Skin of body (tissue), 2 donors: ENCODE results near the gene MACF1. TPM values are rescaled to one million over a fixed set of nuclear protein-coding genes. Genes with fewer than 3 reads are reported as not detected.

ENCODE experiments used
- DNase-seq: peaks from one replicate; lab custom pipeline; 2025; lab: John Stamatoyannopoulos, UW
- total RNA-seq: library from RNA; depleted of rRNA; stranded (reverse); fragments of >200 nt; gene quantifications from one replicate; pipeline ENCODE4 v1.2.3, GENCODE V29; 2014

MACF1 gene
- total RNA-seq, 1 donor from 2014 or later: 402 TPM

DNA sequence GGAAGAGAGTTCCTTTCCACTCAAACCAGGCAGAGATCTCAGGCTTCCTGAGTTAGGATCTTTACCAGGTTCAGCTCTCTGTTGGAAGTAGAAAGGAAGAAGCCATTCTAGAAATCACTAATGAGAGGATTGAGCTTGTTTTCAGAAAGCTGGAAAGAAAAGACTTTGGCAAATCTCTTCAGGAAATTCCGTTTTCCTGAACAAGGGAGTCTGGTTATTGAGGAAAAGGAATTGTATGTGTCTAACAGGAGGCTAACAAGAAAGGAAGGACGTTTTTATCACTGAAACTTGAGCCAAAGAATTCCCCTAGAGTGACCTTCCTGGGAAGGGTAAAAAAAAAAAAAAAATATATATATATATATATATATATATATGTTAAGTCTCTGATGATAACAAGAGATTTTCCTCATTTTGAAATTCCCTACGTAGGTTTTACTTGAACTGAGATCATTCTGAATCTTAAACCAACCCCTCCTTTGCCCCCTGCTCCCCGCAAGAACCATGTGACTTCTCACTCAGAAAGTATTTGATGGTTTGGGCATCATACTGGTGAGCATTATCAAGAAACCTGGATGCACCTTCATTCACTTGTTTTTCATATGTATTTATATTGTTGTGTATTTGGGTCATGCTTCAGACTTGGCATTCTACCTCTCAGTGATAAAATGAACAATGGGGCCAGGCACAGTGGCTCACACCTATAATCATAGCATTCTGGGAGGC, 188.5 kb downstream of the MACF1 start:
- DNase-seq: no peak

DNA sequence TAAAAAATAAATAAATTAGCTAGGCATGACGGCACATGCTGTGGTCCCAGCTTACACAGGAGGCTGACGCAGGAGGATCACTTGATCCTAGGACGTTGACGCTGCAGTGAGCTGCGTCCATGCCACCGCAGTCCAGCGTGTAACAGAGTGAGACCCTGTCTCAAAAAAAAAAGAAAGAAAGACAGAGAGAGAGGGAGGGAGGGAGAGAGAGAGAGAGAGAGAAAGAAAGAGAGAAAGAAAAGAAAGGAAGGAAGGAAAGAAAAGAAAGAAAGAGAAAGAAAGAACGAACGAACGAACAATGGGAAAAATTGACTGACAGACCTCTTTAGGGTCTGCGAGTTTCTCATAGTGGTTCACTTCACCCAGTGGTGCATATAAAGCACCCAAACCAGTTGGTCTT, 189.2 kb downstream of the MACF1 start:
- DNase-seq: no peak

DNA sequence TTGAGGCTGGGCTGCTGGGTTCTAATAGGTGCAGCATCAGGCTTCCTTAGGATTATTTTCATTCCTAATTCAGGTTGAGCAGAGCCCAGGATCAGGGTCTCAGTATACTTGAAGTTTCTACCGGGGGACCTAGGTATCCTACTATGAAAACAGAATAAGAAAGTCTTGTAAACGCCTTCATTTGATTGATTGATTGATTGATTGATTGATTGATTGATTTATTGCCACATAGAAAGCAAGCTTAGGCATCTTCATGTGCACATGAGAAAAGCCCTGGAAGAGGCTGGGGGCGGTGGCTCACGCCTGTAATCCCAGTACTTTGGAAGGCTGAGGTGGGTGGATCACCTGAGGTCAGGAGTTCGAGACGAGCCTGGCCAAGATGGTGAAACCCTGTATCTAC, 189.6 kb downstream of the MACF1 start:
- DNase-seq: no peak

DNA sequence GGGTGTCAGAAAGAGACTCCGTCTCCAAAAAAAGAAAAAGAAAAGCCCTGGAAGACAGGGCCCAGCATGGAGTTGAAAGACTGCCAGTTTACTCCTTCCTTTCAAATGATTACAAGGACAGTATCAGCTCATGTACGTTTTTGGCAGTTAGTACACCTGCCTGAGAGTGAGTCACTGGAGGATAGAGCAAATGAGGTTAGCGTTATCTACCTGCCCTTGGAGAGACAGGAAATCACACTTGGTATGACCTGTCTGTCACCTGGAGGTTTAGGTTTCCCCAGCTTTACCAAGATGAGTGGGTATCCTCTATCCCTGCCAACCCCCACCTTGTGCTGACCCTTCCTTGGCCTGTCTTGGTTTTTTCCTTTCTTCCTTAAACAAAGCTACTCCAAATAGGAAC, 190.1 kb downstream of the MACF1 start:
- no peak for DNase-seq

DNA sequence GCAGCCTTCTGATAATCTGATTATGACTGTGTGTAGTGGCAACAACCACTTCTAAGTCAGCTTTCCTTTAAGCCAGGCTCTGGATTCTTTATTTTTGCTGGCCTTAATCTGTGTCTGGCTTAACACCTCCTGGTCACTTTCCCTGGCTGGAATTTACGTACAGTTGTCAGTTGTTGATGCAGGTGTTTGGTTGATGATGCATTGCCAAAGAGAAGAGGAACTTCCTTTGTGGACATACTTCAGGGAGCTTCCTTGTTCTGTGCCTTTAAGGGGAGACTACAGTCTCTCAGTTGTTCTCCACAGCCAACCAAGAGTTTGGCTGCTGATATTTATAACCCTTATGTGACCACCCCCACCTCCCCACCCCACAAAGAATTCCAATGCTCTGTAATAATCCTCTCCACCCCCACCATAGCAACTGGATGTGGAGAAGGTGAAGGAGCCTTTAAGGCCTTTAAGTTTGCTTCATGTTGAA, 190.9 kb downstream of the MACF1 start:
- peak; percentile 37 for DNase-seq

DNA sequence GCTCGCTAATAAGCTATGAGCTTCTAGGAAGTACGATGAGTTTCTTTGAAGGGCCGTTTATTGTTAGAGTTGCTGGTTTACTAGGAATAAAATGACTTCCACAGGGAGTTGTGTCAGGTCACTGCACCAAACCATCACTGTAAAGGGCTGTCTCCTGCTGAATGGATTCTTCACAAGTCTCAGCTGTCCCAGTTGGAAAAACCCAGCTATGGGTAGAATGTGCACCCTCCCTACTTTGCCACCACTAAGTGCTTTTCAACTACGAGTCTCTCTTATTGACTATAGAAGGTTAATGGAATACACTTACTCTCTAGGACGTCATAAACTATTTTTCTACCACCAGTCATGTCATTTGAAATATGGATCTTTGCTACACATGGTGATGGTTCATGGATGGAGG, 192.2 kb downstream of the MACF1 start:
- DNase-seq: no peak

DNA sequence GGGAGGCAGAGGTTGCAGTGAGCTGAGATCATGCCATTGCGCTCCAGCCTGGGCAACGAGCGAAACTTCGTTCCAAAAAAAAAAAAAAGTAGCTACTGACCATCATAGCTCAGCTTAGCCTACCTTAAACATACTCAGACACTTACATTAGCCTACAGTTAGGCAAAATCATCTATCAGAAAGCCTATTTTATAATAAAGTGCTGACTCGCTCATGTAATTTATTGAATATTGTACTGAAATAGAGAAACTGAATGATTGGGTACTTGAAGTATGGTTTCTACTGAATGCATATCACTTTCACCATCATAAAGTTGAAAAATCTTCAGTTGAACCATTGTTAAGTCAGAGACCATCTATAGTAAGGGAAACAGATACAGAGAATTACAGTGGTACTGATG, 193.0 kb downstream of the MACF1 start:
- DNase-seq: no peak

DNA sequence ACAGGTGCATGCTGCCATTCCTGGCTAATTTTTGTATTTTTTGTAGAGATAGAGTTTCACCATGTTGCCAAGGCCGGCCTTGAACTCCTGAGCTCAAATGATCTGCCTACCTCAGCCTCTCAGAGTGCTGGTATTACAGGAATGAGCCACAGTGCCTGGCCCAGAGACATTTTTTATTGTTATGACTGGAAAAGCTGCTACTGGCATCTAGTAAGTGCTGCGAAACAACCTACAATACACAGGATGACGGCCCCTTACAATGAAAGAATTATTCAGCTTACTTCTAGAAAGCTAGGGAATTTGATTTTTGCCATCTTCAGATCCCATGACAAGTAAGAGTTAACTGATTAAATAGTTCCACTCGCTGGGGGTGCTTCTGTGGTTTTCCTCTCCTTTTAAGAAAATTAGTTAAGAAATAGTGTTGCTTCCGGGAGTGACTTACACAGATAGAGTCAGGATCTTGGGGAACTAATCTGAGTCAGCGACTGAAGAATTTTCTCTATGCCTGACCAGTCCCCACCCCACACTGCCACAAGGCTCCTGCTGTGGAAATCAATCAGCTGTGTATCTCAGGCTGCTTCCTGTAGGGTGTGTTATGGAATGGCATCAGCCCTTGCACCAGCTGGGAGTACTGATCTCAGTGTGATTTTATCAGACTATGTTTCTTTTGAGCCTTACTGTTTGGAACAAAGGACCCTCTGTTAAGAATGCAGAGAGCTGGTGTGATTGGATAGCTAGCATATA, 194.0 kb downstream of the MACF1 start:
- peak; percentile 70 for DNase-seq

DNA sequence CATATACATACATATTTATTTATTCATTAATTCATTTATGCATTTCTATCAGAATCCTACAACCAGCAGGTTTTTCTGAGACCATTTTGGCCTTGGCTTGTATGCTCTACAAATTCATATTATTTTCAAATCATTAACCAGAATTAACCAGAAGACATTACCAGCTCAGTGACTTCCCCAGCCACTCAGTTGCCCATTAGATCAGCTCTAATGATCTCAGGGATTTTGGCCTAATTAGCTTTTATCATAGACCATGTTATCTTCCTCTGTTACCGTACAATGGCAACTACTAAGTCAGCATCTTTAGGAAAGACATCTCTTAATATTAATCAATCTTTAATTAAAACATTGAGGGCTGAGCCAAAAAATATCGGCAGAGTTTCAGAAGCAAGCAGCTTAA, 196.6 kb downstream of the MACF1 start:
- no peak for DNase-seq

DNA sequence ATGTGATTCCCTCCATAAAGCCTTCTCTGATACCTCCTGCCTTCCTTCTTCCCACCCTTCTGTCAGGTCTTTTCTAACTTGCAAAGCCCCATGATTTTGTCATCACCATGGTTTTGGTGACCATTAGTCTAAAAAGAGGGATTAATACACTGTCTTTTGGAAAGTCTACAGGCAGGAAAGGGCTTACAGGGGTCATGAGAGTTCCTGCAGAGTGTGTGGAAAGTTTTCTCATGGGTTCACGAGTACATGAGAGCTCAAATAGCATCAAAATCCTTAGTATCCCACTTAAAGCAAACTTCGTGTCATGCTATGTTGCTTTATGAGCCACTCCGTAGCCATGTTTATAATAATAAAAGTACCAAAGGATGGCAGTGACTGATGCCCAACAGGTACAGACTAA, 200.4 kb downstream of the MACF1 start:
- no peak for DNase-seq

DNA sequence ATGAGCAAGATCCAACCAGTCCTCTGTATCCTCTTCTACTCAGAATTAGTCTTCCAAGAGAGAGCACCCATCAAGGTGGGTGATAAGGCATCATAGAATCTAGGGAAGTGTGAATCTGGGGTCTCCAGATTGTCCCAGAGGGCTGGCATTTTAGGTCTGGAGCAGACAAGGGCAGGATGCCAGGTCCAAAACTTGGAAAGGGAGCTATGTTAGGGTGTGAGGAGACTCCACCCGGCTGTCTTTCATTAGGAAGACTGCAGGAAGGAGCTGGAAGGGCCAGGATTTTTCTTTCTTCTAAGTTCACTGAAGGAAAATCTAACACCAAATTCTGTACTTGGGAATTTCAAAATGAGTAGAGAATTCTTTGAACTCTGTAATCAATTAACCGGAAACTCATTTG, 200.9 kb downstream of the MACF1 start:
- no peak for DNase-seq

DNA sequence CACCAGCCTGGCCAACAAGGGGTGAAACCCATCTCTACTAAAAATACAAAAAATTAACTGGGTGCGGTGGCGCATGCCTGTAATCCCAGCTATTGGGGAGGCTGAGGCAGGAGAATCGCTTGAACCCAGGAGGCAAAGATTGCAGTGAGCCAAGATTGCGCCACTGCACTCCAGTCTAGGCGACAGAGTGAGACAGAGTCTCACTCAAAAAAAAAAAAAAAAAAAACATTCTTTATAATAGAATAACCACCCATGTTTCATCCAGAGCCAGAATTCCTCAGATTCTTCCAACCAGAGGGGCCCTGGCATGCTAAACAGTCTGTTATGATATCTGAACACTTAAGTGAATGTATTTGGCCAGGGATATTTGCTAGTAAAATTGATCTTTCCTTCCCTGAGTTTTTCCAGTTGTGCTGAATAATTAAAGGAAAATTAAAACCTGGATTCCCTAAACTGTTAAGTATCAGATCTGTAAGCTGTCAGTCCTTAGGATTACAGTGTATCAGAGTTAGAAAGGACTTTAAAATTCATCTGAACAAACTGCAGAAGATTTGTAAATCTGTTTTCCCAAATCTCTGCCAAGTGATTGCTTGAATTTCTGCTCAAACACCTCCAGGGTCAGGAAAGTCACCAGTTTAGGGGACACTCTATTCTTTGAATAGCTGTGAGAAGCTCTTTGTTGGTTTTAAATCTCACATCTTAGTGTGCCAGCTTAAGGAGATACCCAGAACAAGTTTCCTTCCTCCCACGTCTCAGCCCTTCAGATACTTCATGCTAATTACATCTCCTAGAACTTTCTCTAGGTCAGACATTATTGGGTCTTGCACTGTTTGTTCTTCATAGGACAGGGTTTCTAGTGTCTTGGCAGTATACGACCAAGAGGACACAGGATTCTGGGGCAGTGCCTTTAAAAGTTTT, 202.3 kb downstream of the MACF1 start:
- no peak for DNase-seq

DNA sequence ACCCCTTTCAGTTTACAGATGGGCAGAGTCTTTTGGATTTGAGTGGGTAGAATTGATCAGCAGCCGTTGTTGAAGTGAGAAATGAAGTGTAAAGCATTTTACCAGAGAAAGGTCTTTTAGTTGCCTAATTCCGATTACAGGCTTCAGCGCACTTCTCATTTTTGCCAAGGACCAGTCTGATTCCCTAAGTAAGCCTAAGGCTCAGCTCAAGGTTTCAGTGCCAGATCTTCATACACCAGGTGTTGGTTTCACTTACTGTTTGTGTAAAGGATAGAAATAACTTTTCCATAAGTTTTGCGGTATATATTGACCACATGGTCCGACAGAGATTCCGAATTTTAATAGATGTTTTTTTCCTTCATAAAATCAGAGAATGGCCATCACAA, 203.0 kb downstream of the MACF1 start:
- no peak for DNase-seq

DNA sequence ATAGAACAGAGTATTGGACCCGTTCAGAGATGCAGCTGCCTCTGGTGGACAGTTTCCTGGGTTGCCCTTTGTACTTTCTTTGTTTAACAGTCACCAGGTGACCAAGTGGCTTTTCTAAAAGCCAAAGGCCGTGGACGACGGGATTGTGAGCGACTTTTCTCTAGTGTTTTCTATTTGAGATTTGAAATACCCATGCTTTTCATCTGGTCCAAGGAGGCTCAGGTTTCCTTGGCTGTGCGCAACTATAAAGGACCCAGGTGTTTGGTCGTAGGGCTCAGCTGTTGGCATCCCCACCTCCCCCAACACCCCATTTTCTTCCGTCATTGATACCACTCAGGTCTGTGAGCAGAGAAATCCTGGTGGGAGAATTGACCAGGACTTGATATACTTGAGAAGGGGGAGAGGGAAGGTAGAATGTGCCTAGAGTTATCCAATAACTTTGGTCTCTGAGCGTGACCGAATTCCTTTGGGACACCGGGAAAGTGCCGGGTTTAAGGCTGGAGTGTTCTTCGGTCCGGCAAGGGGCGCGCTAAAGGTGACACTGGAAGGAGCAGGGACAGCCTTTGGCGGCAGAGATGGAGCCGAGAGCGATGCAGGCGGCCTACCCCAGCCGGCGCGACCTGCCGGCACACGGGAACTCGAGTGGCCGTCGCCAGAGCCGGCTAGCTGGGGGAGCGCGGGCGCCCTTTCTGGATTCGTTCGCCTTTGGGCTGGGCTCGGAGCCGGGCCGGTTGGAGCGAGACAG, 203.6 kb downstream of the MACF1 start:
- DNase-seq: peak; percentile 39

DNA sequence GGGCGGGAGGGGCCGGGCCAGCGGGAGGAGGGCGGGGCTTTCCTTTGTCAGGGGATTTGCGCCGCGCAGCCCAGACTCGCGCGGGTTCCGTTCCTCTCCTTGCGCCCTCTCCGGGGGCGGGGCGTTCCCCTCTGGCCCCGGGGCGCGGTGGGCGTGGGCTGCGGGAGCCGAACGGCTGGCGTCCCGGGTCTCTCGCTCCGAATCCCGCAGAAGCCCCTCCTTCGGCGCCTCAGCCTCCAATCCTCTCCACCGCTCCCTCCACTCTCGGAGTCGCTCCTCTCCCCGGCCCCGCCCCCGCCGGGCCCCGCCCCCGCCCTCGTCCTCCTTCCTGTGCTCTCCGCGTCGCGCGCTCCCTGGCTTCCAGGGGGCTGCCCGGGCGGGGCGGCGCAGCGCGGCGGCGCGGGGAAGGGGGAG, 204.2 kb downstream of the MACF1 start:
- DNase-seq: peak; percentile 93

DNA sequence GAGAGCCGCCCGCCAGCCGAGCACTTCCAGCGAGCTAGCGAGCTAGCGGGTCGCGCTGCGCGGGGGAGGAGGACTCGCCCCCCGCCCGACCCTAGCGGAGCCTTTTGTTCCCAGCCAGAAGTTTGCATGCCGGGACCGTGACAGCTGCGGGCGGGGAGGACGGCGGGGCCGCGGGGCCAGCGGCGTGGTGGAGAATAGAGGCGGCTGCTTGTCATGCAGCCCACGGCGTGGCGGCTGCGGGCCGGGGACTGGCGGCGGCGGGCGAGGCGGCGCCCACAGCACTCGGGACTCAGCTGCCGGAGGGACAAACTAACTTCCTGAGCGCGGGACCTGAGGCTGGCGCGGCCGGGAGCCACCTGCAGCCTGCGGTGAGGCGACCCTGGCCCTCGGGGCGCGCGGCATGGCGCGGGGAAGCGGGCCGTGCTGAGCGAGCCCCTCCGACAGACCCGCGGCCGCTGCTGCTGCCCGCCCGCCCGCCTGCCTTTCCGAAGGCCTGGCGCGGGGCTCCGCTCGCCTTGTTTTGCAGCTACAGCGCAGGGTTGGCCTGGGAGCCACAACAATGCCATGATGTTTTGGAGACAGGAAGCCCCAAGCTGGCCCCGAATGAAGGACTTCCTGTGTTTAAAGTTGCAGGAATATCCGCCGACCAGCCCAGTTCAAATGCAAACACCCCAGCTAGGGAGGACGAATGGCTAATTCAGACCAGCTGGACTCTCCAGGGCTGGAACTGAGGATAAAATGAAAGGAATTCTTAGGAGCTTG, 204.7 kb downstream of the MACF1 start:
- DNase-seq: peak; percentile 77

DNA sequence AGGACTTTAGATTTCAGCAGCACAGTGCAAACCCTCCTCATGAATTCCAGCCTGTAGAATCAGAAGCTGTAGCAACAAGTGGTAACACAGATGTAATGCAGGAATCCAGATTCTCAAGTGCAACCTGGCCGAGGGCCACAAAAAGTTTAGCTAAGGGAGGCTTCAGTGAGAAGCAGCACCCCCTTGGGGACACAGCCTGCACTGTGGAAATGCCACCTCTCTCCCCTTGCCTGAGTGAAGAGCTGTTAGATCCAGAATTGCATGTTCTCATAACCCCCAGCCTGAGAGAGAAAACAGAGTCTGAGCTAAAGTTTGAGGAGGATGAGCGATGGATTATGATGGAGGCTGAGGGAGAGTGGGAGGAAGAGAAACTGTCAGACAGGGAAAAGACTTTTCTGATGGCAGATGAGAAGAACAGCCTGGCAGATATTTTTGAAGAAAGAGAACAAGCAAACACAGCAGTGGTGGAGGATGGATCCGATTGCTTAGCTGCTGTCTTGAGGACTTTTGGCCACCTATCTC, 206.5 kb downstream of the MACF1 start:
- DNase-seq: peak; percentile 72

DNA sequence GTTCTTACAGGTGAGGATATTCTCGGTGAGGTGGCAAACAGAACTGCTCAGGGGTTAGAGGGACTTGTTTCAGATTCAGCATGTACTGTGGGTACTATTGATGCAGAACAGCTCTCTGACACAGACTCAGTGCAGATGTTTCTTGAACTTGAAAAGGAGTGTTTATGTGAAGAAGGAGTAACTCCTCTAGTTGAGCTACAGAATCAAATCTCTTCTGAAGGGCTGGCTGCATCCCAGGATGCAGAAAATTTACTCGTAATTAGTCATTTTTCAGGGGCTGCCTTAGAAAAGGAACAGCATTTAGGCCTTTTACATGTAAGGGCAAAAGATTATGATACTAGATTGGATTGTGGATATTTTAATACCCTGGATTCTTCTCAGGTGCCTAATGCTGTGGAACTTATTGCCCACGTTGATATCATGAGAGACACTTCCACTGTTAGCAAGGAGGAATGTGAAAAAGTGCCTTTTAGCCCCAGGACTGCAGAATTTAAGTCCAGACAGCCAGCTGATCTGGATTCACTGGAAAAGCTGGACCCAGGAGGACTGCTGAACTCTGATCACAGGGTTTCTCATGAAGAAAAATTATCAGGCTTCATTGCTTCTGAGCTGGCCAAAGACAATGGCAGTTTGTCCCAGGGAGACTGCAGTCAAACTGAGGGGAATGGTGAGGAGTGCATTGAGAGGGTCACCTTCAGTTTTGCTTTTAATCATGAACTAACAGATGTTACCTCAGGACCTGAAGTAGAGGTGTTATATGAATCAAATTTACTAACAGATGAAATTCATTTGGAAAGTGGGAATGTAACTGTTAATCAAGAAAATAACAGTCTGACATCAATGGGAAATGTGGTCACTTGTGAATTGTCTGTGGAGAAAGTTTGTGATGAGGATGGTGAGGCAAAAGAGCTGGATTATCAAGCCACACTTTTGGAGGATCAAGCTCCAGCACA, 207.3 kb downstream of the MACF1 start:
- no peak for DNase-seq

DNA sequence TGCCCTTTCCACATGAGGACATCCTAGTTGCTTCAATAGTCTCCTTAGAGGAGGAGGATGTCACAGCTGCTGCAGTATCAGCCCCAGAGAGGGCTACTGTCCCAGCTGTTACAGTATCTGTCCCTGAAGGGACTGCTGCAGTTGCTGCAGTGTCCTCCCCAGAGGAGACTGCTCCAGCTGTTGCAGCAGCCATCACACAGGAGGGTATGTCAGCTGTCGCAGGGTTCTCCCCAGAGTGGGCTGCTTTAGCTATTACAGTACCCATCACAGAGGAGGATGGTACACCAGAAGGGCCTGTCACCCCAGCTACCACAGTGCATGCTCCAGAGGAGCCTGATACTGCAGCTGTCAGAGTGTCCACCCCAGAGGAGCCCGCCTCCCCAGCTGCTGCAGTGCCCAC, 208.4 kb downstream of the MACF1 start:
- DNase-seq: no peak
